Astrocyte of the spinal cord (primary cell): Measurements from ENCODE around the gene UBXN11.

Experiments used
- DNase-seq: peaks from one replicate; pipeline ENCODE4 v3.0.0; 2011; ENCODE audit warnings: low read depth, low spot score
- H3K4me3 ChIP-seq: 2 replicates; pipeline ENCODE4 v1.5.1; 2011; ENCODE audit warnings: low read depth, mild to moderate bottlenecking, low read length, moderate library complexity
- CTCF ChIP-seq: IDR thresholded peaks from 2 replicates; pipeline ENCODE4 v1.5.1; 2012; ENCODE audit warnings: low read depth, mild to moderate bottlenecking, low read length, inconsistent platforms
- in situ Hi-C: cut with HindIII; loops from 2 replicates; pipeline ENCODE4 v1.10.0; 2017; ENCODE audit warnings: low sequenced_read_pairs

UBXN11 gene

DNA sequence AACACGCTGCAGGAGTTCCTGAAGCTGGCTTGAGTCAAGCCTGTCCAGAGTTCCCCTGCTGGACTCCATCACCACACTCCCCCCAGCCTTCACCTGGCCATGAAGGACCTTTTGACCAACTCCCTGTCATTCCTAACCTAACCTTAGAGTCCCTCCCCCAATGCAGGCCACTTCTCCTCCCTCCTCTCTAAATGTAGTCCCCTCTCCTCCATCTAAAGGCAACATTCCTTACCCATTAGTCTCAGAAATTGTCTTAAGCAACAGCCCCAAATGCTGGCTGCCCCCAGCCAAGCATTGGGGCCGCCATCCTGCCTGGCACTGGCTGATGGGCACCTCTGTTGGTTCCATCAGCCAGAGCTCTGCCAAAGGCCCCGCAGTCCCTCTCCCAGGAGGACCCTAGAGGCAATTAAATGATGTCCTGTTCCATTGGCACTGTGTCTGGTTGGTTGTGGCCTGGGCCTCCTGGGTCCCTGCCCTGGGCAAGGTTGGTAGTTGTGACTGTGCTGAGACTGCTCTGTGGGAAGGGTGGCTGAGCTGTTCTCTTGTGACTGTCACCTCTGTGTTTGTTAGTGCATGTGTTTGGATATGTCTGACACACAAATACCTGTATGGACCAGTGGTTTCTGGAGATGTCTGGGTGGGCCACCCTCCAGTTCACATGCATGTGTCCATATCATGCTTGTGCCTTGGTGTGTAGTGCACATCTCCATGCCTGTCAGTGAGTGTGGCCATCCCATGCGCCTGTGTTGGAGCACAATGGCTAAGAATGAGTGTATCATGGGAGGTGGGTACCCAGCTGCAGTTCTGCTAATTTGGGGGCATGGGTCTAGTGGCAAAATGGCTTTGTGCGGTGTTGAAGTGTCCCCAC is 25.1 kb downstream of the UBXN11 start:
- no peak for TF ChIP-seq CTCF
- DNase-seq, result no peak
- in situ Hi-C loops, result no loop called here
- H3K4me3 ChIP-seq, result peak overlapping the region; percentile 86

GRCh38 chr1:26280333-26281042 is 25.9 kb downstream of the UBXN11 start:
- in situ Hi-C loops, result no loop called here
- H3K4me3 ChIP-seq, result peak overlapping the region; percentile 86
- no peak for TF ChIP-seq CTCF
- no peak for DNase-seq

DNA sequence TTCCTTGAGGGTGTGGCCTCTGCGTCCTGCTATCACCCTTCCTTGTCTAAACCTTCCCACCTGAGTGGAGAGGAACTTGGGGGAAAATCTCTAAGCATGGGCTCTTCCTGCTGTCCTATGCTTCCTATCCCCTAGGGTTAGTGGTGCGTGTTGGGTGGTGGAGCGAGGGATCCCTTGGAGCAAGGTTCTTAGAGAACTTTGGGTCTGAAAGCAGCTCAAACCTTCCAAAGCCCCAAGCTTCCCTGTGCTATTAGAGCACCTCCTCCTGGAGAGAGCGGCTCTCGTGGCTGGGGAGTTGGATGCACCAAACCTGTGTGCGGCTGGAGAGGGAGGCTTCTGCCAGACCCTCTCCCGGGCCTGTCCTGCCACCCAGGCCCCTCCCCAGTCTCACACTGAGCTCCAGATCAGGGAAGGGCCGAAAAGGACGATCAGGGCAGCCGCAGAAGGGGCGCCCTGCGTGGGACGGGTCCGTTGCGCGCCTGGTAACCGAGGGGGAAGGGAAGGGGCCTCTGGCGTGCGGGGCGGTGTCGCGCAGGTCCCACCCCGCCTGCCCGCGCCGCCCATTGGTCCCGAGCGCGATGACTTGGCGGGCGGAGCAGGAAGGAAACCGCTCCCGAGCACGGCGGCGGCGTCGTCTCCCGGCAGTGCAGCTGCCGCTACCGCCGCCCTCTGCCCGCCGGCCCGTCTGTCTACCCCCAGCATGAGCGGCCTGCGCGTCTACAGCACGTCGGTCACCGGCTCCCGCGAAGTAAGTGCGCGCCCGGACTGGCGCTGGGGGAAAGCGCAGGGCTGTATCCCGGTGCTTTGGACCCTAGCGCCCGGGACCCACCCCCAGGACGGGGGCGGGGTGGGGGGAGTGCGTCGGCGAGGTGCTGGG is 26.7 kb downstream of the UBXN11 start, which contains the start of gene SH3BGRL3:
TSS of gene SH3BGRL3 (plus strand) at position 631 of the 877 bp plus-strand sequence. CDS start at position 701, 70 bp downstream.
- H3K4me3 ChIP-seq, result peak within 1 kb of the TSS; percentile 86
- TF ChIP-seq CTCF, result peak; percentile 63
- in situ Hi-C loops, result no loop called here
- peak; percentile 86 for DNase-seq

- in situ Hi-C loops, result no loop called here
- TF ChIP-seq CTCF, result no peak
- peak; percentile 42 for DNase-seq
- H3K4me3 ChIP-seq, result peak overlapping the region; percentile 86
Observed at GRCh38 chr1:26278724-26279455, 27.5 kb downstream of the UBXN11 start.

GRCh38 chr1:26278303-26278702 is 28.1 kb downstream of the UBXN11 start:
- in situ Hi-C loops, result no loop called here
- no peak for TF ChIP-seq CTCF
- no peak overlapping the region for H3K4me3 ChIP-seq
- DNase-seq, result peak; percentile 76

GRCh38 chr1:26277719-26278118 is 28.7 kb downstream of the UBXN11 start:
- TF ChIP-seq CTCF, result no peak
- in situ Hi-C loops, result no loop called here
- DNase-seq, result no peak
- no peak overlapping the region for H3K4me3 ChIP-seq
